SK-N-SH (cell line): Measurements from ENCODE around the gene PXYLP1. TPM values are rescaled to one million over a fixed set of nuclear protein-coding genes. Genes with fewer than 3 reads are reported as not detected.

ENCODE experiments used
- CTCF ChIA-PET: fragments of 300-600, 350-600 bp; formaldehyde crosslinking; extraction: SDS; loops from one replicate; lab custom pipeline; 2021; lab: Yijun Ruan, JAX
- POLR2A ChIA-PET: fragments of 350-600 bp; sonication (Branson Sonifier 250); formaldehyde crosslinking; extraction: SDS; loops from one replicate; lab custom pipeline; 2020; ENCODE audit warnings: antibody characterized with exemption, inconsistent platforms; lab: Yijun Ruan, JAX
- DNase-seq: peaks from one replicate; pipeline ENCODE4 v3.0.0; 2012
- H2AFZ ChIP-seq: fragments of 200-600 bp; sonication (generic); 2 replicates; pipeline ENCODE4 v1.8.1; 2016; ENCODE audit warnings: antibody characterized with exemption, mild to moderate bottlenecking, low read depth
- H3F3A ChIP-seq: fragments of 200-600 bp; sonication (generic); replicated peaks from 2 replicates; pipeline ENCODE3; 2016; ENCODE audit warnings: antibody characterized with exemption, mild to moderate bottlenecking; ENCODE audit not compliant: insufficient read depth
- H3K27ac ChIP-seq, 2 experiments: fragments of 200-500 bp in 1 of 2; fragments of 200-600 bp in 1 of 2; sonication (Bioruptor generic) in 1 of 2; sonication (generic), shearing (Covaris generic) in 1 of 2; 2 replicates each; pipeline versions ENCODE4 v1.5.1 to v1.6.1; 2014 to 2016; ENCODE audit warnings: low read depth in 2 of 2, inconsistent platforms in 1 of 2, low read length in 1 of 2, mild to moderate bottlenecking in 1 of 2, mixed read lengths in 1 of 2
- H3K27me3 ChIP-seq: fragments of 200-600 bp; sonication (generic), shearing (Covaris generic); 2 replicates; pipeline ENCODE4 v1.6.1; 2016; ENCODE audit warnings: mixed run types; ENCODE audit not compliant: insufficient read depth
- H3K36me3 ChIP-seq, 2 experiments: fragments of 200-500 bp in 1 of 2; fragments of 200-600 bp in 1 of 2; sonication (Bioruptor generic) in 1 of 2; sonication (generic) in 1 of 2; replicated peaks in 1 of 2; 2 replicates each; pipeline versions ENCODE3 to v1.5.1; 2014 to 2016; ENCODE audit warnings: low read length in 1 of 2, mild to moderate bottlenecking in 1 of 2; ENCODE audit not compliant: insufficient read depth in 2 of 2, control insufficient read depth in 1 of 2
- H3K4me1 ChIP-seq, 2 experiments: fragments of 200-500 bp in 1 of 2; fragments of 200-600 bp in 1 of 2; sonication (Bioruptor generic) in 1 of 2; sonication (generic), shearing (Covaris generic) in 1 of 2; 2 replicates each; pipeline versions ENCODE4 v1.5.1 to v1.6.1; 2014 to 2016; ENCODE audit warnings: low read depth in 1 of 2, low read length in 1 of 2, mixed run types in 1 of 2; ENCODE audit not compliant: insufficient read depth in 2 of 2, control insufficient read depth in 1 of 2
- H3K4me2 ChIP-seq: fragments of 200-600 bp; sonication (generic), shearing (Covaris generic); 2 replicates; pipeline ENCODE4 v1.6.1; 2017; ENCODE audit warnings: mixed run types
- H3K4me3 ChIP-seq, 2 experiments: fragments of 200-500 bp in 1 of 2; fragments of 200-600 bp in 1 of 2; sonication (Bioruptor generic) in 1 of 2; sonication (generic), shearing (Covaris generic) in 1 of 2; 2 replicates each; pipeline versions ENCODE4 v1.5.1 to v1.8.1; 2014 to 2016; ENCODE audit warnings: low read depth in 2 of 2, inconsistent platforms in 1 of 2, low read length in 1 of 2, mild to moderate bottlenecking in 1 of 2, mixed read lengths in 1 of 2, moderate library complexity in 1 of 2
- H3K79me2 ChIP-seq: fragments of 200-600 bp; sonication (generic); 2 replicates; pipeline ENCODE4 v1.8.1; 2017; ENCODE audit warnings: mild to moderate bottlenecking; ENCODE audit not compliant: insufficient read depth
- H3K9ac ChIP-seq: fragments of 200-600 bp; sonication (generic); 2 replicates; pipeline ENCODE4 v1.6.1; 2017; ENCODE audit warnings: mixed run types
- H3K9me2 ChIP-seq: fragments of 200-600 bp; sonication (generic); 2 replicates; pipeline ENCODE4 v1.6.1; 2017; ENCODE audit warnings: mixed run types
- H3K9me3 ChIP-seq: fragments of 200-600 bp; sonication (generic); 2 replicates; pipeline ENCODE4 v1.6.1; 2017; ENCODE audit warnings: mixed run types, mild to moderate bottlenecking, moderate library complexity
- H4K20me1 ChIP-seq: fragments of 200-600 bp; sonication (generic); 2 replicates; pipeline ENCODE4 v1.6.1; 2017; ENCODE audit warnings: mild to moderate bottlenecking, mixed run types; ENCODE audit not compliant: insufficient read depth
- CHD2 ChIP-seq: fragments of 150-350 bp; IDR thresholded peaks from 2 replicates; pipeline ENCODE4 v1.6.1; 2018; ENCODE audit warnings: low read length; ENCODE audit not compliant: partially characterized antibody
- ELF1 ChIP-seq: IDR thresholded peaks from 2 replicates; pipeline ENCODE4 v1.4.0; 2012
- EP300 ChIP-seq, 2 experiments: IDR thresholded peaks; 2 replicates each; pipeline versions ENCODE4 v1.4.0 to v1.6.1; 2012; ENCODE audit warnings: borderline replicate concordance in 1 of 2, low read depth in 1 of 2, low read length in 1 of 2
- EZH2phosphoT487 ChIP-seq: fragments of 200-600 bp; sonication (generic); IDR thresholded peaks from 2 replicates; pipeline ENCODE4 v1.6.1; 2017; ENCODE audit warnings: low read depth, mixed run types, mild to moderate bottlenecking, antibody characterized with exemption, moderate library complexity, borderline replicate concordance
- MEF2A ChIP-seq: IDR thresholded peaks from 2 replicates; pipeline ENCODE4 v1.4.0; 2012; ENCODE audit warnings: low read depth, borderline replicate concordance
- POLR2AphosphoS5 ChIP-seq: IDR thresholded peaks from 2 replicates; pipeline ENCODE4 v1.6.1; 2012; ENCODE audit warnings: low read depth, low read length
- REST ChIP-seq: IDR thresholded peaks from 2 replicates; pipeline ENCODE4 v1.6.1; 2012; ENCODE audit warnings: mild to moderate bottlenecking, low read depth, low read length, moderate library complexity
- RFX5 ChIP-seq: IDR thresholded peaks from 2 replicates; pipeline ENCODE4 v1.6.1; 2012; ENCODE audit warnings: mild to moderate bottlenecking, improper control_type of control experiment, low read length
- SMC3 ChIP-seq: IDR thresholded peaks from 2 replicates; pipeline ENCODE4 v1.6.1; 2012; ENCODE audit warnings: low read depth, low read length, improper control_type of control experiment
- TAF1 ChIP-seq: IDR thresholded peaks from 2 replicates; pipeline ENCODE4 v1.6.1; 2012; ENCODE audit warnings: low read depth, mild to moderate bottlenecking, low read length, moderate library complexity, borderline replicate concordance
- USF1 ChIP-seq: IDR thresholded peaks from 2 replicates; pipeline ENCODE4 v1.4.0; 2012; ENCODE audit warnings: low read depth, borderline replicate concordance
- YY1 ChIP-seq: IDR thresholded peaks from 2 replicates; pipeline ENCODE4 v1.4.0; 2012; ENCODE audit warnings: low read depth, mild to moderate bottlenecking
- WGBS: methylation state at CpG from one replicate; pipeline ENCODE4 v1.1.6; 2017; ENCODE audit warnings: low lambda C conversion rate; 5-methylcytosine and 5-hydroxymethylcytosine counted together
- polyA plus RNA-seq, 3 experiments: library from polyadenylated mRNA; depleted of rRNA; stranded (reverse); fragments of >200 nt; gene quantifications; 2 replicates each; pipeline ENCODE4 v1.2.3, GENCODE V29; 2012

Gene PXYLP1
- polyA plus RNA-seq, 1 of the 3 experiments (the other 2 are of a cell fraction) = 8.6 TPM

- H3K4me2 ChIP-seq = no peak overlapping the region
- WGBS = 64% methylated on average over 4 of the region's 4 CpGs
- H3K27ac ChIP-seq = 0 out of 4 replicates have a peak overlapping the region, but pooled peaks of 1 of the 2 experiments have one; percentile 21
- no peaks in the 10 kb centered on the region for H3F3A ChIP-seq
- no peaks in the 10 kb centered on the region for H3K36me3 ChIP-seq
- POLR2A ChIA-PET = no interaction called here
- CTCF ChIA-PET = interaction anchor here (1.0 to 6.0 kb wide), 5 partner anchors 23 to 280 kb away, joined by 3 to 59 read pairs (median 5); partner anchors contain the start of gene PXYLP1
- H3K9me2 ChIP-seq = no peaks in the 10 kb centered on the region
- no peak overlapping the region for H2AFZ ChIP-seq
- TF ChIP-seq POLR2AphosphoS5 (no peak), RFX5 (no peak), TAF1 (no peak), CHD2 (no peak)
- H3K27me3 ChIP-seq = no peaks in the 10 kb centered on the region
- no peaks in the 10 kb centered on the region for H3K9me3 ChIP-seq
- H3K4me3 ChIP-seq = no peak overlapping the region
- H3K9ac ChIP-seq = no peak overlapping the region
- DNase-seq = no peak
- no peaks in the 10 kb centered on the region for H3K79me2 ChIP-seq
- H4K20me1 ChIP-seq = no peaks in the 10 kb centered on the region
- H3K4me1 ChIP-seq = peaks cover 0 to 11% of the 10 kb centered on the region in 2 experiments; a peak in 2 of 4 replicates
These were observed 49.1 kb downstream of the PXYLP1 start for GRCh38 chr3:141280690-141281089.

GRCh38 chr3:141285570-141285969 is 53.9 kb downstream of the PXYLP1 start:
- no peak overlapping the region for H3K27ac ChIP-seq
- no peaks in the 10 kb centered on the region for H4K20me1 ChIP-seq
- H3K9me2 ChIP-seq = no peaks in the 10 kb centered on the region
- H3K4me2 ChIP-seq = no peak overlapping the region
- no peak overlapping the region for H3K9ac ChIP-seq
- peaks cover 0 to 2% of the 10 kb centered on the region in 2 experiments; a peak in 1 of 4 replicates for H3K4me1 ChIP-seq
- no peaks in the 10 kb centered on the region for H3K79me2 ChIP-seq
- TF ChIP-seq MEF2A (no peak), YY1 (no peak), SMC3 (no peak), EP300 (IDR thresholded peaks at IDR 0.05; ENCODE audit: borderline replicate concordance in 1 of 2, low read depth in 1 of 2, low read length in 1 of 2) (no peak), TAF1 (no peak), ELF1 (no peak), REST (no peak), USF1 (no peak), POLR2AphosphoS5 (no peak), EZH2phosphoT487 (no peak)
- DNase-seq = no peak
- no peak overlapping the region for H2AFZ ChIP-seq
- ChIA-PET CTCF (interaction anchor here (0.8 to 2.1 kb wide), 4 partner anchors 10 to 54 kb away, joined by 3 to 9 read pairs (median 6); partner anchors contain the start of gene PXYLP1), POLR2A (no interaction called here)
- no peak overlapping the region for H3K4me3 ChIP-seq
- H3F3A ChIP-seq = no peaks in the 10 kb centered on the region
- no peaks in the 10 kb centered on the region for H3K9me3 ChIP-seq
- no peaks in the 10 kb centered on the region for H3K27me3 ChIP-seq
- H3K36me3 ChIP-seq = peaks cover 0 to 4% of the 10 kb centered on the region in 2 experiments
- WGBS = 57% methylated on average over 2 of the region's 2 CpGs
